ENCODE data around the gene CARD8. TPM values are rescaled to one million over a fixed set of nuclear protein-coding genes. Genes with fewer than 3 reads are reported as not detected.

Gene CARD8
- total and polyA plus RNA-seq, 10 of the 15 experiments (the other 5 are each of a cell fraction or from before 2014, with no cell fraction given): 39.8 to 69.8 (median 46.1) TPM

DNA sequence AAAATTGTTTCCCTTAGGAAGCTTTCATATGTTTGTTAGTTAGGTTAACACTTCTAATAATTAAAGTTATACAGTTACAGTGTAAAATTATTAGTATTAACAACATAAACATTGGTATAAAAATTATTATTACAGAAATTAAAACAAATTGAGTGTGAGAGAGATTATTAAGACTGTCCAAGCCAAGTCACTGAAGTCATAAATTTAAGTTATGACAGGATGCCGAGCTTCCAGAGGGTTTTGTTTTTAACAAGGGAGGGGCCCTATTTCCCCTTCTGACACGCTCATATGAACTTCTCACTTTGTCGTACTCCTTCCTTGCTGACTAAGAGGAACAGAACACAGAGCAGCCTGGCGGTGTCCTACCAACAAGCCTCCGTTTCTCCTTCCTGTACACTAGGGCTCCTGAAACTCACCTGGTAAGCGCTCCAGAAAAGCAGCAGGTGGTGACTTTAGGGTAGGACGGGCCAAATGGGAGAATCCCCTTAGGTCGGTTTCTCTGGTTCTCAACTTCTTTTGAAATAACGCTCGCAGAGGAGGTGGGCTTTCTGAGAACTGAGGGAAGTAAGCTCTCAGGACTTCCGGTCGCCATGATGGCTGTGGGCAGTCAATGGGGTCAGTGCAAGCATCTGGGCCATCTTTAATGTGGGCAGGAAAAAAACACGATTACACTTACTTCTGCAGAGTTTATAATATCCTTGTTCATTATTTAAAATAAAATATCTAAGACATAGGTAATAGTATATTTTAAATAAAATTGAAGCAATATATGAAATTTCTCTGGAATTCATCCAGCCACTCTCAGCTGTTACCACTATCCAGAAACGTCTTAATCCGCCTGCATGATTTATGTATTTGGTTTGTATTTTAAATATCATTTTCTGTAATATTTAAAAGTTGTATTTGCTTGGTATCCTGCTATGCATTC, at the start of gene CARD8 (continued):
- TF ChIP-seq ZBTB11 (CRISPR knock-in tag; IDR thresholded peaks at IDR 0.05) (peak; percentile 86), HCFC1 (IDR thresholded peaks at IDR 0.05; ENCODE audit: low read length) (peak; percentile 79), CEBPB (IDR thresholded peaks at IDR 0.05; ENCODE audit: borderline replicate concordance in 1 of 2, low read depth in 2 of 2, low read length in 2 of 2) (no peak), POLR2AphosphoS2 (IDR thresholded peaks at IDR 0.05; ENCODE audit: low read depth, low read length) (peak; percentile 73), YY1 (IDR thresholded peaks at IDR 0.05; ENCODE audit: low read depth, low read length) (peak; percentile 100), CREB1 (IDR thresholded peaks at IDR 0.05; ENCODE audit: low read depth) (peak; percentile 75; the same call in 1 of the 2 replicates), NFIC (IDR thresholded peaks at IDR 0.05; ENCODE audit: low read depth, low read length) (0 out of 2 replicates have a peak, but pooled peaks have one; percentile 4), TARDBP (IDR thresholded peaks at IDR 0.05; ENCODE audit: borderline replicate concordance) (no peak), RCOR1 (conservative IDR thresholded peaks at IDR 0.05; ENCODE audit: low read depth, low read length) (no peak), DPF2 (IDR thresholded peaks at IDR 0.05) (peak; percentile 41; the same call in 1 of the 2 replicates), MTA3 (IDR thresholded peaks at IDR 0.05; ENCODE audit: borderline replicate concordance, low read length) (peak; percentile 36; the same call in 1 of the 2 replicates), SPI1 (IDR thresholded peaks at IDR 0.05; ENCODE audit: borderline replicate concordance, insufficient read depth, low read depth, low read length) (peak; percentile 51; the same call in 1 of the 2 replicates), ELK1 (IDR thresholded peaks at IDR 0.05; ENCODE audit: low read depth, low read length) (peak; percentile 51; the same call in 1 of the 2 replicates), ZZZ3 (IDR thresholded peaks at IDR 0.05; ENCODE audit: control insufficient read depth, insufficient read length, low read depth) (no peak), CBFB (IDR thresholded peaks at IDR 0.05; ENCODE audit: low read depth) (no peak; the same call in 1 of the 2 replicates), GATAD2B (conservative IDR thresholded peaks at IDR 0.05; ENCODE audit: low read depth) (no peak), IRF4 (IDR thresholded peaks at IDR 0.05; ENCODE audit: low read depth, low read length) (peak; percentile 67; the same call in 1 of the 2 replicates), MEF2A (IDR thresholded peaks at IDR 0.05; ENCODE audit: insufficient read depth, low read depth, low read length) (0 out of 2 replicates have a peak, but pooled peaks have one; percentile 29), BMI1 (IDR thresholded peaks at IDR 0.05; ENCODE audit: borderline replicate concordance) (no peak), RAD21 (IDR thresholded peaks at IDR 0.05; ENCODE audit: insufficient read depth, low read depth, low read length) (no peak)
- TF ChIP-seq, protein P1, sequence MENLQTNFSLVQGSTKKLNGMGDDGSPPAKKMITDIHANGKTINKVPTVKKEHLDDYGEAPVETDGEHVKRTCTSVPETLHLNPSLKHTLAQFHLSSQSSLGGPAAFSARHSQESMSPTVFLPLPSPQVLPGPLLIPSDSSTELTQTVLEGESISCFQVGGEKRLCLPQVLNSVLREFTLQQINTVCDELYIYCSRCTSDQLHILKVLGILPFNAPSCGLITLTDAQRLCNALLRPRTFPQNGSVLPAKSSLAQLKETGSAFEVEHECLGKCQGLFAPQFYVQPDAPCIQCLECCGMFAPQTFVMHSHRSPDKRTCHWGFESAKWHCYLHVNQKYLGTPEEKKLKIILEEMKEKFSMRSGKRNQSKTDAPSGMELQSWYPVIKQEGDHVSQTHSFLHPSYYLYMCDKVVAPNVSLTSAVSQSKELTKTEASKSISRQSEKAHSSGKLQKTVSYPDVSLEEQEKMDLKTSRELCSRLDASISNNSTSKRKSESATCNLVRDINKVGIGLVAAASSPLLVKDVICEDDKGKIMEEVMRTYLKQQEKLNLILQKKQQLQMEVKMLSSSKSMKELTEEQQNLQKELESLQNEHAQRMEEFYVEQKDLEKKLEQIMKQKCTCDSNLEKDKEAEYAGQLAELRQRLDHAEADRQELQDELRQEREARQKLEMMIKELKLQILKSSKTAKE (IDR thresholded peaks at IDR 0.05; ENCODE audit: low read depth, poor library complexity, severe bottlenecking): no peak
- TF ChIP-seq, protein P2, sequence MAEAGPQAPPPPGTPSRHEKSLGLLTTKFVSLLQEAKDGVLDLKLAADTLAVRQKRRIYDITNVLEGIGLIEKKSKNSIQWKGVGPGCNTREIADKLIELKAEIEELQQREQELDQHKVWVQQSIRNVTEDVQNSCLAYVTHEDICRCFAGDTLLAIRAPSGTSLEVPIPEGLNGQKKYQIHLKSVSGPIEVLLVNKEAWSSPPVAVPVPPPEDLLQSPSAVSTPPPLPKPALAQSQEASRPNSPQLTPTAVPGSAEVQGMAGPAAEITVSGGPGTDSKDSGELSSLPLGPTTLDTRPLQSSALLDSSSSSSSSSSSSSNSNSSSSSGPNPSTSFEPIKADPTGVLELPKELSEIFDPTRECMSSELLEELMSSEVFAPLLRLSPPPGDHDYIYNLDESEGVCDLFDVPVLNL (IDR thresholded peaks at IDR 0.05; ENCODE audit: low read depth, low read length): no peak

All from GM12878 (cell line).